Gastrocnemius medialis (tissue), 4 donors: ENCODE measurements around the gene PRKAR2B.

Experiments used
- POLR2A ChIP-seq, 2 donors: fragments of 450-650 bp; IDR thresholded peaks; one replicate each; pipeline ENCODE4 v1.6.1; 2017; ENCODE audit warnings: antibody characterized with exemption in 2 of 2, mild to moderate bottlenecking in 2 of 2, moderate library complexity in 2 of 2
- TF ChIP-seq, protein P1 (sequence below), 5 experiments: fragments of 450-650 bp in 3 of 5; fragments of 200-600 bp in 2 of 5; sonication (generic) in 2 of 5; IDR thresholded peaks in 4 of 5; conservative IDR thresholded peaks in 1 of 5; 1 replicate in 4 of 5; 2 replicates in 1 of 5; pipeline ENCODE4 v1.5.1; 2016 to 2019; ENCODE audit warnings: antibody characterized with exemption in 5 of 5, mild to moderate bottlenecking in 3 of 5, moderate library complexity in 3 of 5

DNA sequence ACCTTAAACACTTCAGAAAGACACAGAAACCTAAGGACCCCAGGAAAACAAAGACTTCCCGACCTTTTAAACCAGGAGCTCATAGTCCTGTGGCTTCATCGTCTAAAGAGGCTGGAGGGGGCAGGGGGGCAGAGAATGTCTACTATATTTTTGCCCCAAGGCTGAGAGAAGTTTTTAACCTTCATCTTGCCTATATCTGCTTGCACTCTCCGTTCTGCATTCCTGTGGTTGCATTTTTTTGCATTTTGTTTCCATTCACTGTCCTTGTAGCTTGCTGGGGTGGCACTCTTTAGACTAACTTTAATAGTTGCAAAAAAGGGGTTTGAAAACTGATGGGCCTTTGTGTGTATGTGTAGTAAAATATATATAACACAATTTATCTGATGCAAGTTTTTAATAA lies 23.7 kb downstream of the PRKAR2B start:
- no peak for TF ChIP-seq POLR2A (IDR thresholded peaks at IDR 0.05)
- TF ChIP-seq, protein P1, sequence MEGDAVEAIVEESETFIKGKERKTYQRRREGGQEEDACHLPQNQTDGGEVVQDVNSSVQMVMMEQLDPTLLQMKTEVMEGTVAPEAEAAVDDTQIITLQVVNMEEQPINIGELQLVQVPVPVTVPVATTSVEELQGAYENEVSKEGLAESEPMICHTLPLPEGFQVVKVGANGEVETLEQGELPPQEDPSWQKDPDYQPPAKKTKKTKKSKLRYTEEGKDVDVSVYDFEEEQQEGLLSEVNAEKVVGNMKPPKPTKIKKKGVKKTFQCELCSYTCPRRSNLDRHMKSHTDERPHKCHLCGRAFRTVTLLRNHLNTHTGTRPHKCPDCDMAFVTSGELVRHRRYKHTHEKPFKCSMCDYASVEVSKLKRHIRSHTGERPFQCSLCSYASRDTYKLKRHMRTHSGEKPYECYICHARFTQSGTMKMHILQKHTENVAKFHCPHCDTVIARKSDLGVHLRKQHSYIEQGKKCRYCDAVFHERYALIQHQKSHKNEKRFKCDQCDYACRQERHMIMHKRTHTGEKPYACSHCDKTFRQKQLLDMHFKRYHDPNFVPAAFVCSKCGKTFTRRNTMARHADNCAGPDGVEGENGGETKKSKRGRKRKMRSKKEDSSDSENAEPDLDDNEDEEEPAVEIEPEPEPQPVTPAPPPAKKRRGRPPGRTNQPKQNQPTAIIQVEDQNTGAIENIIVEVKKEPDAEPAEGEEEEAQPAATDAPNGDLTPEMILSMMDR (IDR thresholded peaks at IDR 0.05 in 4 of 5, conservative IDR thresholded peaks at IDR 0.05 in 1 of 5): no peak
